ENCODE measurements around the gene HBG2. TPM values are rescaled to one million over a fixed set of nuclear protein-coding genes. Genes with fewer than 3 reads are reported as not detected.

HBG2 gene
- total and polyA plus RNA-seq, 2 of the 13 experiments (the other 11 are each of a cell fraction or from before 2014, with no cell fraction given), result not detected

DNA sequence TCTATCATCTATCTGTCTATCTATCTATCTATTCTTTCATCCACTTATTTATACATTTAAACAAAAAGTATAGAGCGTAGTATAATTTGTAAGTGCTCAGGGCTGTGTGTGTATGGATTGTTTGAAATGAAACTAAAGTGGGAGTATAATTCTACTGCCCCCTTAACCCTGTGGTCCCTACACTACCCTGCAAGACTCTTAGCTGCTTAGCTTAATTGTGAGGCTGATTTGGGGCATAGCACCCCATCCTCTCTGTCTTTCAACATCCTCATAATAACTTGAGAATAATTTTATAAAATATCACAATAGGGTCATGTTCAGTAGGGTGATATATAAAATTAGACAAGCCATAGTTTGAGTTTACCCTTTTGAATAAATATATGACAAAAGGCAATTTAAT lies 35.5 kb upstream of the HBG2 start (continued):
- no peak for TF ChIP-seq HOXA9 (CRISPR knock-in tag; IDR thresholded peaks at IDR 0.05; ENCODE audit: borderline replicate concordance)

- intact Hi-C loops (cut with micrococcal nuclease; ENCODE audit: unreplicated experiment), result no loop called here
- in situ Hi-C loops (cut with HindIII; ENCODE audit: extremely low pct_ligation_motif_present, low pct_unique_long_range_greater_than_20kb), result no loop called here
- POLR2A ChIA-PET, result no interaction called here
These were observed 35.1 kb upstream of the HBG2 start for GRCh38 chr11:5289696-5290095.

More at GRCh38 chr11:5289696-5290095, 35.1 kb upstream of the HBG2 start:
- no peak for TF ChIP-seq KLF9 (CRISPR knock-in tag; IDR thresholded peaks at IDR 0.05; ENCODE audit: low read depth)
- TF ChIP-seq ZNF24 (IDR thresholded peaks at IDR 0.05), result no peak
- no peak for TF ChIP-seq ZNF260 (CRISPR knock-in tag; IDR thresholded peaks at IDR 0.05; ENCODE audit: borderline replicate concordance, low read depth)
- no peak for TF ChIP-seq ZNF720 (CRISPR knock-in tag; IDR thresholded peaks at IDR 0.05)
- TF ChIP-seq, protein P1, sequence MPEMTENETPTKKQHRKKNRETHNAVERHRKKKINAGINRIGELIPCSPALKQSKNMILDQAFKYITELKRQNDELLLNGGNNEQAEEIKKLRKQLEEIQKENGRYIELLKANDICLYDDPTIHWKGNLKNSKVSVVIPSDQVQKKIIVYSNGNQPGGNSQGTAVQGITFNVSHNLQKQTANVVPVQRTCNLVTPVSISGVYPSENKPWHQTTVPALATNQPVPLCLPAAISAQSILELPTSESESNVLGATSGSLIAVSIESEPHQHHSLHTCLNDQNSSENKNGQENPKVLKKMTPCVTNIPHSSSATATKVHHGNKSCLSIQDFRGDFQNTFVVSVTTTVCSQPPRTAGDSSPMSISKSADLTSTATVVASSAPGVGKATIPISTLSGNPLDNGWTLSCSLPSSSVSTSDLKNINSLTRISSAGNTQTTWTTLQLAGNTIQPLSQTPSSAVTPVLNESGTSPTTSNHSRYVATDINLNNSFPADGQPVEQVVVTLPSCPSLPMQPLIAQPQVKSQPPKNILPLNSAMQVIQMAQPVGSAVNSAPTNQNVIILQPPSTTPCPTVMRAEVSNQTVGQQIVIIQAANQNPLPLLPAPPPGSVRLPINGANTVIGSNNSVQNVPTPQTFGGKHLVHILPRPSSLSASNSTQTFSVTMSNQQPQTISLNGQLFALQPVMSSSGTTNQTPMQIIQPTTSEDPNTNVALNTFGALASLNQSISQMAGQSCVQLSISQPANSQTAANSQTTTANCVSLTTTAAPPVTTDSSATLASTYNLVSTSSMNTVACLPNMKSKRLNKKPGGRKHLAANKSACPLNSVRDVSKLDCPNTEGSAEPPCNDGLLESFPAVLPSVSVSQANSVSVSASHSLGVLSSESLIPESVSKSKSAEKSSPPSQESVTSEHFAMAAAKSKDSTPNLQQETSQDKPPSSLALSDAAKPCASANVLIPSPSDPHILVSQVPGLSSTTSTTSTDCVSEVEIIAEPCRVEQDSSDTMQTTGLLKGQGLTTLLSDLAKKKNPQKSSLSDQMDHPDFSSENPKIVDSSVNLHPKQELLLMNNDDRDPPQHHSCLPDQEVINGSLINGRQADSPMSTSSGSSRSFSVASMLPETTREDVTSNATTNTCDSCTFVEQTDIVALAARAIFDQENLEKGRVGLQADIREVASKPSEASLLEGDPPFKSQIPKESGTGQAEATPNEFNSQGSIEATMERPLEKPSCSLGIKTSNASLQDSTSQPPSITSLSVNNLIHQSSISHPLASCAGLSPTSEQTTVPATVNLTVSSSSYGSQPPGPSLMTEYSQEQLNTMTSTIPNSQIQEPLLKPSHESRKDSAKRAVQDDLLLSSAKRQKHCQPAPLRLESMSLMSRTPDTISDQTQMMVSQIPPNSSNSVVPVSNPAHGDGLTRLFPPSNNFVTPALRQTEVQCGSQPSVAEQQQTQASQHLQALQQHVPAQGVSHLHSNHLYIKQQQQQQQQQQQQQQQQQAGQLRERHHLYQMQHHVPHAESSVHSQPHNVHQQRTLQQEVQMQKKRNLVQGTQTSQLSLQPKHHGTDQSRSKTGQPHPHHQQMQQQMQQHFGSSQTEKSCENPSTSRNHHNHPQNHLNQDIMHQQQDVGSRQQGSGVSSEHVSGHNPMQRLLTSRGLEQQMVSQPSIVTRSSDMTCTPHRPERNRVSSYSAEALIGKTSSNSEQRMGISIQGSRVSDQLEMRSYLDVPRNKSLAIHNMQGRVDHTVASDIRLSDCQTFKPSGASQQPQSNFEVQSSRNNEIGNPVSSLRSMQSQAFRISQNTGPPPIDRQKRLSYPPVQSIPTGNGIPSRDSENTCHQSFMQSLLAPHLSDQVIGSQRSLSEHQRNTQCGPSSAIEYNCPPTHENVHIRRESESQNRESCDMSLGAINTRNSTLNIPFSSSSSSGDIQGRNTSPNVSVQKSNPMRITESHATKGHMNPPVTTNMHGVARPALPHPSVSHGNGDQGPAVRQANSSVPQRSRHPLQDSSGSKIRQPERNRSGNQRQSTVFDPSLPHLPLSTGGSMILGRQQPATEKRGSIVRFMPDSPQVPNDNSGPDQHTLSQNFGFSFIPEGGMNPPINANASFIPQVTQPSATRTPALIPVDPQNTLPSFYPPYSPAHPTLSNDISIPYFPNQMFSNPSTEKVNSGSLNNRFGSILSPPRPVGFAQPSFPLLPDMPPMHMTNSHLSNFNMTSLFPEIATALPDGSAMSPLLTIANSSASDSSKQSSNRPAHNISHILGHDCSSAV (CRISPR knock-in tag; IDR thresholded peaks at IDR 0.05; ENCODE audit: borderline replicate concordance), result no peak
- no peak for TF ChIP-seq ZNF329 (CRISPR knock-in tag; IDR thresholded peaks at IDR 0.05; ENCODE audit: low read depth)
- TF ChIP-seq ZNF530 (CRISPR knock-in tag; IDR thresholded peaks at IDR 0.05; ENCODE audit: low read depth), result no peak
- no peak for TF ChIP-seq ZNF558 (CRISPR knock-in tag; IDR thresholded peaks at IDR 0.05; ENCODE audit: borderline replicate concordance)
- H2AFZ ChIP-seq (ENCODE audit: low read length), result no peak overlapping the region
- no peaks in the 10 kb centered on the region for H3K27me3 ChIP-seq (ENCODE audit: control insufficient read depth in 1 of 2, insufficient read depth in 2 of 2, low read length in 2 of 2)
- no peak overlapping the region for H3K4me2 ChIP-seq (ENCODE audit: low read depth, low read length)
- H3K4me1 ChIP-seq (ENCODE audit: insufficient read depth, low read length), result no peaks in the 10 kb centered on the region
- H4K20me1 ChIP-seq (ENCODE audit: insufficient read depth, low read length), result no peaks in the 10 kb centered on the region
- H3K27ac ChIP-seq (ENCODE audit: extremely low read length, insufficient read depth, low read length), result no peak overlapping the region
- FAIRE-seq, result no peak
- H3K9me3 ChIP-seq (ENCODE audit: low read length), result no peaks in the 10 kb centered on the region
- H3K9ac ChIP-seq (ENCODE audit: insufficient read depth, low read depth, low read length), result no peak overlapping the region
- CTCF ChIA-PET (ENCODE audit: low intra/inter-chr PET ratio, low total read pairs), result interaction anchor here (1.9 kb wide), 1 partner anchor 165 kb away, joined by 6 read pairs; no protein-coding TSS in a partner anchor
- H3K36me3 ChIP-seq (replicated peaks in 1 of 2; ENCODE audit: control insufficient read depth in 1 of 2, insufficient read depth in 2 of 2, low read length in 2 of 2), result no peaks in the 10 kb centered on the region
- H3K79me2 ChIP-seq (ENCODE audit: insufficient read depth, low read length), result no peaks in the 10 kb centered on the region
- DNase-seq (ENCODE audit: low spot score), result no peak
- no peak overlapping the region for H3K4me3 ChIP-seq (replicated peaks in 1 of 3; ENCODE audit: insufficient read depth in 1 of 3, low read depth in 2 of 3, low read length in 3 of 3)
- no TSS peak for BruUV-seq (replicated peaks)
- ATAC-seq, result no peak
